PC-3 (cell line): ENCODE results near the gene ACAD9. TPM values are rescaled to one million over a fixed set of nuclear protein-coding genes. Genes with fewer than 3 reads are reported as not detected.
"Not testable (repeated sequence)": the region's sequence is repeated elsewhere in the genome, so short reads cannot be mapped to it uniquely, and the experiment has no call there.

ENCODE experiments used
- ATAC-seq: fragments of 200-7000 bp; cut with Tn5 transposase; 2 replicates; pipeline ENCODE4 v1.9.1; 2020; ENCODE audit warnings: mild to moderate bottlenecking, moderate library complexity
- BruUV-seq: library from RNA; stranded (reverse); fragments of 400-500 nt; replicated peaks from 2 replicates; lab custom pipeline; 2021; lab: Mats Ljungman, UMichigan
- CTCF ChIA-PET: fragments of 300-600 bp; sonication (Branson Sonifier 250); formaldehyde crosslinking; loops from one replicate; lab custom pipeline; 2022; ENCODE audit warnings: antibody characterized with exemption; lab: Charles Lee
- POLR2A ChIA-PET: fragments of 300-600 bp; sonication (Branson Sonifier 250); formaldehyde crosslinking; loops from one replicate; lab custom pipeline; 2022; ENCODE audit warnings: antibody characterized with exemption; ENCODE audit not compliant: unreplicated experiment; lab: Charles Lee
- DNase-seq: peaks from one replicate; pipeline ENCODE4 v3.0.0-alpha.2; 2015
- H2AFZ ChIP-seq: fragments of 300-600 bp; sonication (generic); 2 replicates; pipeline ENCODE4 v1.6.0; 2016; ENCODE audit warnings: antibody characterized with exemption, low read length
- H3F3A ChIP-seq: fragments of 300-600 bp; sonication (generic); one replicate; pipeline ENCODE4 v1.6.0; 2017; ENCODE audit warnings: antibody characterized with exemption, low read length, control low read depth, mild to moderate bottlenecking; ENCODE audit not compliant: unreplicated experiment
- H3K27ac ChIP-seq: fragments of 300-600 bp; sonication (generic); 2 replicates; pipeline ENCODE4 v1.5.1; 2016; ENCODE audit warnings: mild to moderate bottlenecking, low read length
- H3K27me3 ChIP-seq: fragments of 300-600 bp; sonication (generic); 2 replicates; pipeline ENCODE4 v1.6.1; 2016; ENCODE audit warnings: low read length, mixed read lengths
- H3K36me3 ChIP-seq: fragments of 300-600 bp; sonication (generic); 2 replicates; pipeline ENCODE4 v1.6.1; 2016; ENCODE audit warnings: low read depth, mixed run types, low read length, mixed read lengths
- H3K4me1 ChIP-seq: fragments of 300-600 bp; sonication (generic); 2 replicates; pipeline ENCODE4 v1.5.1; 2016; ENCODE audit warnings: low read length; ENCODE audit not compliant: insufficient read depth
- H3K4me2 ChIP-seq: fragments of 300-600 bp; sonication (generic); 2 replicates; pipeline ENCODE4 v1.6.0; 2016; ENCODE audit warnings: low read length
- H3K4me3 ChIP-seq: fragments of 300-600 bp; sonication (generic); 2 replicates; pipeline ENCODE4 v1.5.1; 2016; ENCODE audit warnings: mild to moderate bottlenecking, low read length, mixed read lengths
- H3K79me2 ChIP-seq: fragments of 300-600 bp; sonication (generic); 2 replicates; pipeline ENCODE4 v1.6.1; 2017; ENCODE audit warnings: low read length, mixed read lengths
- H3K9ac ChIP-seq: fragments of 300-600 bp; sonication (generic); 2 replicates; pipeline ENCODE4 v1.6.0; 2016; ENCODE audit warnings: mild to moderate bottlenecking, low read length
- H3K9me2 ChIP-seq: fragments of 300-600 bp; sonication (generic); replicated peaks from 2 replicates; pipeline ENCODE4 v1.6.1; 2016; ENCODE audit warnings: mixed run types, low read length, mixed read lengths
- H3K9me3 ChIP-seq: fragments of 300-600 bp; sonication (generic); 2 replicates; pipeline ENCODE4 v1.6.1; 2016; ENCODE audit warnings: low read length, mixed read lengths
- H4K20me1 ChIP-seq: fragments of 300-600 bp; sonication (generic); 2 replicates; pipeline ENCODE4 v1.6.1; 2016; ENCODE audit warnings: low read length, mixed read lengths
- EZH2 ChIP-seq: fragments of 300-600 bp; sonication (generic); IDR thresholded peaks from one replicate; pipeline ENCODE4 v1.6.1; 2017; ENCODE audit warnings: antibody characterized with exemption, mild to moderate bottlenecking, low read length; ENCODE audit not compliant: unreplicated experiment
- EZH2phosphoT487 ChIP-seq: fragments of 300-600 bp; sonication (generic); IDR thresholded peaks from 2 replicates; pipeline ENCODE4 v1.6.1; 2018; ENCODE audit warnings: mild to moderate bottlenecking, antibody characterized with exemption, low read length, borderline replicate concordance
- intact Hi-C: fragments of 100-400 bp; cut with micrococcal nuclease; formaldehyde crosslinking; loops from 2 replicates; pipeline ENCODE4 v1.9.0; 2023
- total RNA-seq: library from RNA; depleted of rRNA; stranded (reverse); fragments of >200 nt; gene quantifications from 2 replicates; pipeline ENCODE4 v1.2.3, GENCODE V29; 2014
- TF ChIP-seq, protein P1 (sequence below): fragments of 300-600 bp; sonication (generic); conservative IDR thresholded peaks from 2 replicates; pipeline ENCODE4 v1.5.1; 2017; ENCODE audit warnings: antibody characterized with exemption, low read depth, mild to moderate bottlenecking, low read length

The ACAD9 gene
- total RNA-seq, 1 experiment from 2014 or later = 38.6 TPM

DNA sequence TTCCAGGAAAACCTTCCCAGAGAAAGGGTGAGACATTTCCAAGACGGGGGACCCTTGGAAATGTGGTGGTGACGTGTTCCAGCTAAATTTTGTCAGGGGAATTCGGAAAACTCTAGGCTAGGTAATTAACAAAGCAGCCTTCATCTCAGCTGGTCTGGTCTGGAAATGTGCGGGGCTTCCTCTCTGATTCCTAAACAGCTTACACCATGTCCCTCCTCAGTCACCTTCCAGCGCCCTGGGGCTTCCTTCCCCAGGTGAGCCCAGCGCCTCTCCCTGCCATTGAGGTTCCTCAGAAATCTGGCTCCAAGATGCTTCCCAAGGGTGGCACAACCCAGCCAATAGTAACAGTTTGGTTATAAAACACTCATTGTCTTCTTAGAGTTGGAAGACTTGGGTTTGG lies 571 bp downstream of the ACAD9 start:
- CTCF ChIA-PET = no interaction called here
- BruUV-seq = no TSS peak
- intact Hi-C loops = loop anchor here (1.0 kb wide), 1 partner anchor 200 kb away; no protein-coding TSS in a partner anchor

GRCh38 chr3:128880455-128880854 lies 1.0 kb downstream of the ACAD9 start:
- peaks cover 69% of the 10 kb centered on the region for H3K79me2 ChIP-seq
- H4K20me1 ChIP-seq, DNase-seq, ATAC-seq, H3K9me3 ChIP-seq, H3K27ac ChIP-seq, H3K9me2 ChIP-seq, H3K36me3 ChIP-seq, H2AFZ ChIP-seq, POLR2A ChIA-PET, H3F3A ChIP-seq, H3K27me3 ChIP-seq, CTCF ChIA-PET, intact Hi-C loops, BruUV-seq: not testable (repeated sequence)
- peaks cover 36% of the 10 kb centered on the region for H3K4me1 ChIP-seq
- H3K4me3 ChIP-seq = peak overlapping the region; percentile 99
- H3K4me2 ChIP-seq = peak overlapping the region; percentile 100
- H3K9ac ChIP-seq = peak overlapping the region; percentile 100; the same call in 1 of the 2 replicates

More for the DNA sequence above, 571 bp downstream of the ACAD9 start:
- peak overlapping the region; percentile 61 for H3K27ac ChIP-seq
- DNase-seq = no peak
- peak overlapping the region; percentile 100 for H3K9ac ChIP-seq
- H3K4me1 ChIP-seq = peaks cover 36% of the 10 kb centered on the region
- peaks cover 67% of the 10 kb centered on the region for H3K79me2 ChIP-seq
- H3K9me3 ChIP-seq = no peaks in the 10 kb centered on the region
- ATAC-seq = no peak
- H4K20me1 ChIP-seq = no peaks in the 10 kb centered on the region
- H3K4me3 ChIP-seq = peak overlapping the region; percentile 99
- H3K36me3 ChIP-seq = no peaks in the 10 kb centered on the region; the same call in none of the 2 replicates
- TF ChIP-seq EZH2phosphoT487 (no peak), EZH2 (no peak)
- TF ChIP-seq, protein P1, sequence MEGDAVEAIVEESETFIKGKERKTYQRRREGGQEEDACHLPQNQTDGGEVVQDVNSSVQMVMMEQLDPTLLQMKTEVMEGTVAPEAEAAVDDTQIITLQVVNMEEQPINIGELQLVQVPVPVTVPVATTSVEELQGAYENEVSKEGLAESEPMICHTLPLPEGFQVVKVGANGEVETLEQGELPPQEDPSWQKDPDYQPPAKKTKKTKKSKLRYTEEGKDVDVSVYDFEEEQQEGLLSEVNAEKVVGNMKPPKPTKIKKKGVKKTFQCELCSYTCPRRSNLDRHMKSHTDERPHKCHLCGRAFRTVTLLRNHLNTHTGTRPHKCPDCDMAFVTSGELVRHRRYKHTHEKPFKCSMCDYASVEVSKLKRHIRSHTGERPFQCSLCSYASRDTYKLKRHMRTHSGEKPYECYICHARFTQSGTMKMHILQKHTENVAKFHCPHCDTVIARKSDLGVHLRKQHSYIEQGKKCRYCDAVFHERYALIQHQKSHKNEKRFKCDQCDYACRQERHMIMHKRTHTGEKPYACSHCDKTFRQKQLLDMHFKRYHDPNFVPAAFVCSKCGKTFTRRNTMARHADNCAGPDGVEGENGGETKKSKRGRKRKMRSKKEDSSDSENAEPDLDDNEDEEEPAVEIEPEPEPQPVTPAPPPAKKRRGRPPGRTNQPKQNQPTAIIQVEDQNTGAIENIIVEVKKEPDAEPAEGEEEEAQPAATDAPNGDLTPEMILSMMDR = no peak
- H3K4me2 ChIP-seq = peak overlapping the region; percentile 100
- peak overlapping the region; percentile 96 for H2AFZ ChIP-seq
- no peaks in the 10 kb centered on the region for H3F3A ChIP-seq
- H3K9me2 ChIP-seq = no peaks in the 10 kb centered on the region
- POLR2A ChIA-PET = no interaction called here
- no peaks in the 10 kb centered on the region for H3K27me3 ChIP-seq

- H3K36me3 ChIP-seq = no peaks in the 10 kb centered on the region; the same call in 1 of the 2 replicates
- no peaks in the 10 kb centered on the region for H3K27me3 ChIP-seq
- ChIA-PET CTCF (no interaction called here), POLR2A (no interaction called here)
- DNase-seq (no peak), ATAC-seq (no peak)
- peaks cover 36% of the 10 kb centered on the region for H3K4me1 ChIP-seq
- TF ChIP-seq, protein P1 = no peak
- TF ChIP-seq EZH2phosphoT487 = no peak
- TF ChIP-seq EZH2 = no peak
- no peak overlapping the region for H2AFZ ChIP-seq
- no peaks in the 10 kb centered on the region for H4K20me1 ChIP-seq
- intact Hi-C loops = no loop called here
- H3K4me2 ChIP-seq = peak overlapping the region; percentile 100; the same call in 1 of the 2 replicates
- H3K27ac ChIP-seq = no peak overlapping the region
- no peak overlapping the region for H3K4me3 ChIP-seq
- peaks cover 69% of the 10 kb centered on the region for H3K79me2 ChIP-seq
- H3K9me2 ChIP-seq = no peaks in the 10 kb centered on the region
- H3F3A ChIP-seq = no peaks in the 10 kb centered on the region
- H3K9ac ChIP-seq = no peak overlapping the region
- no peaks in the 10 kb centered on the region for H3K9me3 ChIP-seq
- BruUV-seq = no TSS peak
Measured at GRCh38 chr3:128881576-128881975, 2.2 kb downstream of the ACAD9 start.
